HCT116 (cell line): Measurements from ENCODE around the gene DLG2. TPM values are rescaled to one million over a fixed set of nuclear protein-coding genes. Genes with fewer than 3 reads are reported as not detected.

Experiments used
- ATAC-seq: fragments of 200-7000 bp; cut with Tn5 transposase; 2 replicates; pipeline ENCODE4 v1.9.1; 2020; ENCODE audit warnings: mild to moderate bottlenecking, moderate library complexity
- BruUV-seq: library from RNA; stranded (reverse); fragments of 400-500 nt; replicated peaks from 2 replicates; lab custom pipeline; 2021; lab: Mats Ljungman, UMichigan
- CTCF ChIA-PET: fragments of 300-600 bp; sonication (Branson Sonifier 250); formaldehyde crosslinking; loops from one replicate; lab custom pipeline; 2021; ENCODE audit warnings: antibody characterized with exemption; lab: Charles Lee
- POLR2A ChIA-PET: fragments of 300-600, 350-600 bp; sonication (Branson Sonifier 250); formaldehyde crosslinking; loops from one replicate; lab custom pipeline; 2021; ENCODE audit warnings: antibody characterized with exemption; lab: Charles Lee
- RAD21 ChIA-PET, 2 experiments: fragments of 300-600 bp; sonication (Branson Sonifier 250); formaldehyde crosslinking; loops; one replicate each; lab custom pipeline; 2023; ENCODE audit warnings: low total read pairs in 2 of 2; ENCODE audit not compliant: uncharacterized antibody in 2 of 2, unreplicated experiment in 2 of 2, low non-redundant PET in 1 of 2; lab: Charles Lee
- DNase-seq: peaks from one replicate; pipeline ENCODE4 v3.0.0-alpha.2; 2010; ENCODE audit warnings: low read depth, low spot score
- H2AFZ ChIP-seq: fragments of 200-600 bp; shearing (Covaris generic), sonication (generic); 2 replicates; pipeline ENCODE4 v1.6.1; 2017; ENCODE audit warnings: low read depth, mixed run types, mixed read lengths, antibody characterized with exemption, low read length; ENCODE audit not compliant: poor library complexity, severe bottlenecking
- H3K27ac ChIP-seq: 2 replicates; pipeline ENCODE4 v1.5.1; 2012; ENCODE audit warnings: low read depth, low read length
- H3K27me3 ChIP-seq: fragments of 200-600 bp; sonication (generic); 2 replicates; pipeline ENCODE4 v1.6.1; 2016; ENCODE audit warnings: mixed run types, low read length, mixed read lengths; ENCODE audit not compliant: insufficient read depth
- H3K36me3 ChIP-seq, 2 experiments: fragments of 200-500 bp in 1 of 2; fragments of 200-600 bp in 1 of 2; sonication (Bioruptor generic) in 1 of 2; sonication (generic) in 1 of 2; 2 replicates each; pipeline versions ENCODE4 v1.5.1 to v1.6.1; 2014 to 2016; ENCODE audit warnings: low read length in 2 of 2, inconsistent platforms in 1 of 2, mixed read lengths in 1 of 2, mixed run types in 1 of 2; ENCODE audit not compliant: insufficient read depth in 2 of 2, control insufficient read depth in 1 of 2
- H3K4me1 ChIP-seq, 2 experiments: fragments of 200-600 bp in 1 of 2; sonication (generic) in 1 of 2; 2 replicates each; pipeline versions ENCODE4 v1.5.1 to v1.6.1; 2012 to 2017; ENCODE audit warnings: low read length in 2 of 2, inconsistent platforms in 1 of 2, mild to moderate bottlenecking in 1 of 2, mixed read lengths in 1 of 2, mixed run types in 1 of 2, moderate library complexity in 1 of 2; ENCODE audit not compliant: insufficient read depth in 2 of 2, control insufficient read depth in 1 of 2
- H3K4me2 ChIP-seq: fragments of 200-600 bp; sonication (generic); 2 replicates; pipeline ENCODE4 v1.6.1; 2017; ENCODE audit warnings: mixed run types, low read length, mixed read lengths
- H3K4me3 ChIP-seq, 2 experiments: fragments of 200-600 bp in 1 of 2; sonication (generic) in 1 of 2; replicated peaks in 1 of 2; 2 replicates each; pipeline ENCODE4 v1.5.1; 2011 to 2016; ENCODE audit warnings: low read length in 2 of 2, control low read depth in 1 of 2, low read depth in 1 of 2, mild to moderate bottlenecking in 1 of 2, mixed read lengths in 1 of 2, mixed run types in 1 of 2
- H3K79me2 ChIP-seq: fragments of 200-600 bp; sonication (generic); 2 replicates; pipeline ENCODE4 v1.6.1; 2017; ENCODE audit warnings: mild to moderate bottlenecking, mixed run types, low read length, moderate library complexity, mixed read lengths; ENCODE audit not compliant: insufficient read depth
- H3K9ac ChIP-seq: fragments of 200-600 bp; sonication (generic); 2 replicates; pipeline ENCODE4 v1.6.1; 2016; ENCODE audit warnings: low read length, mixed read lengths
- H3K9me2 ChIP-seq: fragments of 200-600 bp; sonication (generic), shearing (Covaris generic); 2 replicates; pipeline ENCODE4 v1.6.1; 2017; ENCODE audit warnings: mixed run types, mild to moderate bottlenecking, moderate library complexity; ENCODE audit not compliant: insufficient read depth
- H3K9me3 ChIP-seq, 2 experiments: fragments of 200-500 bp in 1 of 2; fragments of 200-600 bp in 1 of 2; sonication (Bioruptor generic) in 1 of 2; sonication (generic) in 1 of 2; 2 replicates each; pipeline ENCODE4 v1.6.1; 2014 to 2017; ENCODE audit warnings: low read length in 2 of 2, mixed read lengths in 2 of 2, inconsistent platforms in 1 of 2, low read depth in 1 of 2, mild to moderate bottlenecking in 1 of 2, mixed run types in 1 of 2, moderate library complexity in 1 of 2; ENCODE audit not compliant: control insufficient read depth in 1 of 2, insufficient read depth in 1 of 2
- H4K20me1 ChIP-seq: fragments of 200-600 bp; sonication (generic), shearing (Covaris generic); 2 replicates; pipeline ENCODE4 v1.6.1; 2017; ENCODE audit warnings: mixed run types, mild to moderate bottlenecking, moderate library complexity; ENCODE audit not compliant: insufficient read depth
- CBX3 ChIP-seq: IDR thresholded peaks from 2 replicates; pipeline ENCODE4 v1.6.1; 2012; ENCODE audit warnings: low read depth
- CEBPB ChIP-seq: IDR thresholded peaks from 2 replicates; pipeline ENCODE4 v1.6.1; 2012; ENCODE audit warnings: low read depth
- EGR1 ChIP-seq: IDR thresholded peaks from 2 replicates; pipeline ENCODE4 v1.6.1; 2012; ENCODE audit warnings: low read depth
- POLR2A ChIP-seq: IDR thresholded peaks from 2 replicates; pipeline ENCODE4 v1.7.0; 2011; ENCODE audit warnings: borderline replicate concordance; ENCODE audit not compliant: insufficient read depth, insufficient read length; ENCODE audit errors: extremely low read depth
- POLR2AphosphoS5 ChIP-seq: IDR thresholded peaks from 2 replicates; pipeline ENCODE4 v1.6.1; 2011; ENCODE audit warnings: mild to moderate bottlenecking, low read depth, low read length, moderate library complexity
- SRF ChIP-seq: IDR thresholded peaks from 2 replicates; pipeline ENCODE4 v1.6.1; 2012; ENCODE audit warnings: low read depth
- TCF7L2 ChIP-seq: IDR thresholded peaks from 2 replicates; pipeline ENCODE4 v1.7.0; 2011; ENCODE audit warnings: borderline replicate concordance, inconsistent platforms; ENCODE audit not compliant: insufficient read depth, insufficient read length; ENCODE audit errors: extremely low read depth
- intact Hi-C: fragments of 100-400 bp; cut with micrococcal nuclease; formaldehyde crosslinking; loops from 2 replicates; pipeline ENCODE4 v1.10.0; 2022
- total RNA-seq: library from RNA; stranded (reverse); gene quantifications from one replicate; pipeline ENCODE4 v1.2.1, GENCODE V29; 2021; ENCODE audit not compliant: unreplicated experiment

Gene DLG2
- total RNA-seq, 1 experiment from 2014 or later, result 2.4 TPM

DNA sequence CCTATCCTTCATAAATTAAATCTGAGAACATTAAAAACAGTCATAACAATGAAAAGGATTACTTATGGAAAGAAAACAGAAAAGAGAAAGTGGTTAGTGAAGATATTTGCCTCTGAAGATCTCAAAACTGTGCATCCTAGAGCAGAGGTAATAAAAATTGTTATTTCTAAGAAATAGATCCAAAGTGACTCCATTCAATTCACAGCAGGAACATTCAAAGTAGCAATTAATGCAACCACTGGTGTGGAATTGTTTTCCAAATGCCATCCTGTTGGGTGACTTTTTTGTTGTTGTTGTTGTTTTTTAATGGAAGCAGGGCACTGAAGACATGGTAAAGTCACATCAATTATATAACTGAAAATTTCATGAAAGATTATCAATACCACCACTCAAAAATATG lies 1201.5 kb downstream of the DLG2 start:
- Histone ChIP-seq H3K4me3 (no peak overlapping the region), H4K20me1 (no peaks in the 10 kb centered on the region), H3K4me1 (no peaks in the 10 kb centered on the region)
- no peak for ATAC-seq
- no TSS peak for BruUV-seq
- TF ChIP-seq CBX3, result no peak
- TF ChIP-seq POLR2A, result no peak
- TF ChIP-seq CEBPB, result no peak
- TF ChIP-seq POLR2AphosphoS5, result no peak
- no peak for TF ChIP-seq SRF
- TF ChIP-seq, all 23 proteins: peak for 0
- Histone ChIP-seq H3K9me2 (no peaks in the 10 kb centered on the region), H2AFZ (no peak overlapping the region), H3K79me2 (no peaks in the 10 kb centered on the region), H3K9ac (no peak overlapping the region), H3K4me2 (no peak overlapping the region), H3K9me3 (no peaks in the 10 kb centered on the region), H3K36me3 (no peaks in the 10 kb centered on the region), H3K27ac (no peak overlapping the region), H3K27me3 (no peaks in the 10 kb centered on the region)
- ChIA-PET POLR2A (no interaction called here), CTCF (no interaction called here), RAD21 (no interaction called here)
- no peak for DNase-seq
- intact Hi-C loops, result no loop called here

DNA sequence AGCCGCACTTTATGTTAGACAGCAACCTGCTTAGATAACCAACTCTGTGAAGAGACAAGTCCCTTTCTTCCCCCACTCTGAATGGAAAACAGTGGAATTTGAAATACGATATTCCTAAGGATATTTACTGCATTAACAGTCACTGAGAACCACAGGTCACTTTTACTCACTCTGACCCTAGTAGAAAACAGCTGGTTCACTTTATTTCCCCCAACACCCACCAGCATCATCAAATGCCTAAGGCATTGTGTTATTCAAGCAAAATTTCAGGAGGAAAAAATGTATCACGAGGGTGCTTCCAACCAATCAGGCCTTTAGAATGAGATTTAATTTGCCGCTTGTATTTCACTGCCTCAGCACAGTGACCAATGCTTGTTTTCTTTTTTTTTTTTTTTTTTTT lies 1206.9 kb downstream of the DLG2 start:
- Histone ChIP-seq H3K27ac (no peak overlapping the region), H3K4me1 (no peaks in the 10 kb centered on the region), H3K27me3 (no peaks in the 10 kb centered on the region), H3K9me3 (no peaks in the 10 kb centered on the region), H3K9ac (no peak overlapping the region), H3K9me2 (no peaks in the 10 kb centered on the region), H3K79me2 (no peaks in the 10 kb centered on the region), H2AFZ (no peak overlapping the region), H3K36me3 (no peaks in the 10 kb centered on the region), H3K4me3 (no peak overlapping the region), H4K20me1 (no peaks in the 10 kb centered on the region), H3K4me2 (no peak overlapping the region)
- no peak for ATAC-seq
- CTCF ChIA-PET, result no interaction called here
- DNase-seq, result no peak
- TF ChIP-seq TCF7L2, result no peak
- TF ChIP-seq EGR1, result no peak
- POLR2A ChIA-PET, result no interaction called here
- RAD21 ChIA-PET, result no interaction called here
- BruUV-seq, result no TSS peak
- intact Hi-C loops, result no loop called here
